ENCODE measurements around the gene SPATC1L. TPM values are rescaled to one million over a fixed set of nuclear protein-coding genes. Genes with fewer than 3 reads are reported as not detected.

SPATC1L gene
- total RNA-seq, 2 donors from 2014 or later = 10.0 to 11.0 TPM

DNA sequence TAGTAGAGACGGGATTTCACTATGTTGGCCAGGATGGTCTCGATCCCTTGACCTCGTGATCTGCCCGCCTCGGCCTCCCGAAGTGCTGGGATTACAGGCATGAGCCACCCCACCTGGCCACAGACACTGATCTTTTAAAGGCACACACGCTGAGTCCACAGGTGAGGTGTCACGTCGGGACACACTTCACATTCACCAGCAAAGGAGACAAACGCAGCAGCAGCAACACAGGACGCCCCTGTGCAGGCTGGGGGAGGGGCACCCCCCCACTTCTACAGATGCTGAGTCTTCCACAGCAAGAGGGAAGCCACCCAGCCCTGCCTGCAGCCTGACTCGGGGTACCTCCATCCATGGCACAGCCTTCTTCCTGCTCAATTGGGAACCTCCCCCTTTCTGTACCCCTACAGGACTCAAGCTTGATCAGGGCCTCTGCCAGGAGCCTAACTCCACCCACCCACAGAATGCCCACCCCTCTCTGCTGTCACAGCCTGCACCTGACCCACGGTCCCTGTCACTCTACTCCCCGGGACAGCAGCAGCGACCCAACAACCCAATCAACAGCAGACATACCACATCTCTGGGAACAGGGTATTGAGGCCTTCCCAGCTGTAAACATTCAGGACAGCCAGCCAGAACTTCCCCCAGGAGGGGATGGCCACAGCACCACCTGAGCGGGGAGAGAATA is 34.8 kb upstream of the SPATC1L start:
- DNase-seq = no peak
- intact Hi-C loops (cut with DNase I) = no loop called here

DNA sequence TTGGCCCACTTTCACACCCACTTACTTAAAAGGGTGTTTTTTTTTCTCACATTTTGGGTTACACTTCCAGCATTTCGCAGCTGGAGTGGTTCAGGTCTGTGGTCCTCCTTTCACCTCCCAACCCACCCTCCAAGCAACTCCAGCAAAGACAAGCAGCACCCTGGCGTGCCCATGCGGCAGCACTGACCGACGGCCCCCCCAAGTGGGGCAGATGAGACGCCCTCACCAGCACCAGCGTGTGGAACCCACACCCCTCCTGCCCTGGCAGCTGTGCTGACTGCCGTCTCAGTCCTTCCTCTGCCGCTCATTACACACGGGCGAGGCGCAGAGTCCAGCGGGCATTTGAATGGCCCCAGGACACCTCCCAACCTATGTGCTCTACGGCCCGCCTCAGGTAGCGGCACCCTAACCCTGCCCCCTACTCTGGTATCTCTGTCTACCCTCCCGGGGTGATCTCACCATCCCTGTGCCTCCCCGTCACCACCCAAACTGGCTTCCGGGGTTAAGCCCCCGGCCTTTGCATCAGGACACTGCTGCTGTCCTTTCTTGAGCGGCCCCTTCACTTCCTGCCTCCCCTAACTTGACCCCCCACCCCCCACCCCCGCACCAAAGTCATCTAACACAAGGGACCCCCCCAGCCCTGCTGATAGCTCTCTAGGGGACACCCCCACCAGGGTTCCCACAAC is 33.4 kb upstream of the SPATC1L start:
- ATAC-seq = no peak

More for the DNA sequence above, 34.8 kb upstream of the SPATC1L start:
- no peak for ATAC-seq

GRCh38 chr21:46216132-46216747 is 32.0 kb upstream of the SPATC1L start:
- DNase-seq = peak; percentile 17
- intact Hi-C loops (cut with DNase I) = no loop called here
- no peak for ATAC-seq

More for the DNA sequence above, 33.4 kb upstream of the SPATC1L start:
- DNase-seq = peak; percentile 16
- intact Hi-C loops (cut with DNase I) = no loop called here

- intact Hi-C loops (cut with DNase I) = no loop called here
- peak; percentile 8 for DNase-seq
- ATAC-seq = no peak
Measured at GRCh38 chr21:46215436-46216131, 31.3 kb upstream of the SPATC1L start.

DNA sequence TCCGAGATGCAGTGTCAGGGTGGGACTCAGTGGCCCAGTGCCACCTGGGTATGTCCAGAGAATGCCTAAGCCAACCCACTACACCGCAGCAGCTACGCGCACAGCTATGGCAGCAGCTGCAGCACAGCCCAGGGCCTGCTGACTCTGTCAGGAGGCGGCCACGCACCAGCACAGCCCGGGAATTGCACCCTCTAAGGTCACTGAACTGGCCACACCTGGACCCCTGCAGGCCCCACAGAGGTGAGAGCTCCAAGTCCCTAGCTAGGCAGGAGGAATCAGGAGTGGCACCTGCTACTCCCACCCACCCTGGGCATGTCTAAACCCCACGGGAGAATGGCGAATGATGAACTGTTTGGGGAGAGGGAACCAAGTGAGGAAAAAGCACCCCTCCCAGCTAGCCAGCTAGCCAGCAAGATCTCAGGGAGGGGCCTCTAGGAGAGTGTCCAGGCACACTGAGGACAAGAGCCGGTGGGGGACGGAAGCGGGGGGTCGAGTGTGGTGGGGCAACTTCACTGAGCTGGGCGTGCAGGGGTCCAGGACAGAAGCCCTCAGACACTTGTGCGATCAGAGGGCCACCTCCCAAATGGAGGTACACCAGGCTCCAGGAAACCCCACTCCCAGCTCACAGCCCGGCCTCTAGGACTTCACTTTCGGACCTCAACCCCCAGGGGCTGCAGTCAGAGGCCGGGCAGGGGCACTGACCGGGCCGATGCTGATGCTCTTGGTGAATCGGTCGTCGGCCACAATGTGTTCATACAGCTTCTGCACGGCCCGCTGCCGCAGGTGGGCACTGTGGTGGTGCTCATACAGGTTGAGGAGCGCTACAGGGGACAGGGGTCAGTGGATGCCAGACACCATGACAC is 30.4 kb upstream of the SPATC1L start:
- intact Hi-C loops (cut with DNase I) = no loop called here
- ATAC-seq = no peak
- peak; percentile 18 for DNase-seq

GRCh38 chr21:46213620-46214286 is 29.5 kb upstream of the SPATC1L start:
- no peak for ATAC-seq
- peak; percentile 18 for DNase-seq
- intact Hi-C loops (cut with DNase I) = no loop called here

GRCh38 chr21:46212721-46213484 is 28.6 kb upstream of the SPATC1L start:
- intact Hi-C loops (cut with DNase I) = no loop called here
- ATAC-seq = no peak
- peak; percentile 10 for DNase-seq

DNA sequence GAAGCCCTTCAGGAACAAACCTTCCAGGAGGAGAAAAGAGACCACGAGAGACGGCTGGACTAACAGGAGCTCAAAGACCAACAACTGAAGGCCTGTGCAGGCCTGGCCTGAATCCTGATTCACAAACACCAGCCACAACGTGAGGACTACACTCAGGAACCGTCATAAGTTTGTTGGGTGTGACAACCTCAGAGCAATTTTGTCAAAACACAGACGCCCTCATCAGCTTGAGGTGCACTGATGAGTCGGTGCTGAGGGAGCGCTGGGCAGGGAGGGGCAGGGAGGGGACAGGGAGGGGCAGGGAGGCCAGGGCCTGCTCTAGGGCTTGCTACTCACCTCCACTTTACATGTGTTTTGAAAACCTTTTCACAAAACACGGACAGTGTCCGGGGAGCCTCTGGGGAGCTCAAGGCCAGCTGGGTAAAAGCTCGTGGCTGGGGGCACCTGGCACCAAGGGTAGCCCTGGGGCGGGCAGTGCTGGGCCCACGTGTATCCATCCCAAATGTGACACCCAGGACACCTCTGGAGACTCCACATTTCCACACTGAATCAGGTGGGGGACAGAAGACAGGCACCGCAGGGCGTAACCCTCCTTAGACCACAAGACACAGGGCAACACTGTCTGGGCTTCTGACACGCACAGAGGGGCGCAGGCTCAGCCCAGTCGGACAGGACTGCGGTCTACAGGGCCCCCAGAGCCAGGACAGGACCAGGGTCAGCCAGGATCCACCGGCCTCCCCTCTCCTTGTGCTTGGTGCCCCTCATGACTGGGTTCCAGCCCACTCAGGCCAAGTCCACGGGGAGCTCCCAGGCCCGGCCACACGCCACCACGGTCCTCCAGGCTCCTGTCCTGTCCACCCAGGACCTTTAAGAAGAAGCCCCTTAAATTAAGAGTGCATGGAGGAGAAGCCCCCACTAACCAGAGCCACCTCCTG is 27.8 kb upstream of the SPATC1L start:
- DNase-seq (peak; percentile 10), ATAC-seq (no peak)
- intact Hi-C loops (cut with DNase I) = no loop called here

- intact Hi-C loops (cut with DNase I) = no loop called here
- peak; percentile 7 for DNase-seq
- no peak for ATAC-seq
Measured at GRCh38 chr21:46211376-46211775, 27.1 kb upstream of the SPATC1L start.

- peak; percentile 7 for DNase-seq
- intact Hi-C loops (cut with DNase I) = no loop called here
- ATAC-seq = no peak
Measured at GRCh38 chr21:46210378-46211136, 26.3 kb upstream of the SPATC1L start.

- DNase-seq = peak; percentile 16
- intact Hi-C loops (cut with DNase I) = no loop called here
- ATAC-seq = no peak
Measured at GRCh38 chr21:46208761-46209721, 24.8 kb upstream of the SPATC1L start.

DNA sequence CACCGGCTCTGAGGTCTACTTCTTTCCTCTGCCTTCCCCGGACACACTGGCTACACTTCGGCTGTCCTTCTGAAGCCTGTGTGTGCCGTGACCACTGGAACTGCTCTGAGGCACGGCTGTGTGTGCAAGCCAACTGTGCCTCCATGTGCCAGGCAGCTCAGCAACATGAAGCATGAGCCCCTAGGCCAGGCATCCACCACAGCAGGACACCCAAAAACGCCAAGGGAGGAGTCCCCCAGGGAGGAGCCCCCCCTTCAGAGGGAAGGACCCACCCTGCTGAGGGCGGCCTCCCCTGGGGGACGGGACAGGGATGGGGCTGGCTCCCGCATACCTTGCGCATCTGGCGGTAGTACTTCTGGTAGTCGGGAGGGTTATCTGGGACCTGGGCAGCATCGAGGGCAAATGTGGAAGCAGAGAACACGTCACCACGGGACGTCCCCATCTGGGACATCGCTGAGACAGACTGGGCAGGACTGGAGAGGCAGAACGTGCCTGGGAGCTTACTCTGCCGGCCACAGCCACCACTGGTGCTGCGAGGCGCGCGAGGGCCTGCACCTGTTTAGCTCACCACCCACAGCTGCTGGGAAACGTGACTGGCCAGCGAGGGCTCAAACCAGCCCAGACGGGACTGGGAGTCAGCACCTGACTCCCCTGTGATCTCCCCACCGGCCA is 23.8 kb upstream of the SPATC1L start:
- intact Hi-C loops (cut with DNase I) = no loop called here
- ATAC-seq (no peak), DNase-seq (peak; percentile 14)

GRCh38 chr21:46207006-46207919 is 23.0 kb upstream of the SPATC1L start:
- ATAC-seq = no peak
- intact Hi-C loops (cut with DNase I) = no loop called here
- DNase-seq = peak; percentile 10
